SHP77 treated with DMSO at 0.1 percent for 48 hours (cell line): ENCODE results near the gene KCNIP4.

Experiments
- DNase-seq: peaks from one replicate; lab custom pipeline; 2025; lab: John Stamatoyannopoulos, UW

KCNIP4 gene

DNA sequence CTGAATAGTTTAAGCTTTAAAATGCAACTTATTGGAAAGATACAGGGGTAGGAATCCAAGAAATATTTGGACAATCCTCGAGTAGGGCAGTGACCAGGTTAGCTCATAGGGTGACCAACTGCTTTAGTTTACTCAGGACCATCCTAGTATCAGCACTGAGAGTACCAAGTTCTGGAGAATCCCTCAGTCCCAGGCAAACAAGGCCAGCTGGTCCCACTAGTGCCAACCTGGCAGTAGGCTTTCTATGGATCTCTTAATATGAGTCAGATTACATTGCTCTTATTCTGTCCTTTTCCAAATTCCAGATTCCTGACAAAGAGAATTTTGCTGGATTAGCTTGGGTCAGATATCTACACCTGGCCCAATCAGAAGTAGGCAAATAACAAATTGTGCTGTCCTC is 493.7 kb downstream of the KCNIP4 start:
- DNase-seq: no peak

DNA sequence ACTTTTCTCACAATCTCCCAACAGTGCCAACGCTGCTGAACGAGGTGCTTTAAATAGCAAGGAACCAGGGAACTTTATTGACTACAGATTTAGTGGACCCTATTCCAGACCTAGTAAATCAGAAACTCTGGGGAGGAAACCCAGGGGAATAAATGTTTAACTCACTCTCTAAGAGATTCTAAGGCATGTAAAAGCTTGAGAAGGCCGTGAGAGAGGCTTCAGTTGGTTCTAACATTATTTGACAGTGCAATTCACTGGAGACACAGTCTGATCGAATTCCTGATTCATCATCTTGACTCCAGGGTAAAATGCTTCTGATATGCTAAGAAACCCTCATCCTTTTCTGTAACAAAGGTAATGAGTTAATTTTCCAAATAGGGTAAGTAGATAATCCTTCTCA is 494.4 kb downstream of the KCNIP4 start:
- no peak for DNase-seq

DNA sequence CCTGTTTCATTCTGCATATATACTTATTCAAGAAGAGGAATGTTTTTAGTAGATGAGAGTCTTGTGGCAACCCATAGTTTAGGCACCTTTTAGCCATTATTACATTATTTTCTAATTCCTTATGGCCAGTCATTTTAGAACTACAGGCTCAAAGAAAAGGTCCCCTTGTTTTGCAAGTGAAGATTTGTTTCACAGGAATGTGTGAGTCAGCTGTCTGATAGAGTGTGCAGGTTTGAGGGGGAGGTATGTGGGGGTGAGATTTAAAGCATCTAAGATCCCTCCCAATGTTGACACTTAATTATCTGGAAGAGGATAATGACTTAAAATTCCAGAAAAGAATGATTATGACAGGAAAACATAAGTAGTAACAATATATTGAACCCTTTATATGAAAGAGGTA is 495.6 kb downstream of the KCNIP4 start:
- DNase-seq: no peak

DNA sequence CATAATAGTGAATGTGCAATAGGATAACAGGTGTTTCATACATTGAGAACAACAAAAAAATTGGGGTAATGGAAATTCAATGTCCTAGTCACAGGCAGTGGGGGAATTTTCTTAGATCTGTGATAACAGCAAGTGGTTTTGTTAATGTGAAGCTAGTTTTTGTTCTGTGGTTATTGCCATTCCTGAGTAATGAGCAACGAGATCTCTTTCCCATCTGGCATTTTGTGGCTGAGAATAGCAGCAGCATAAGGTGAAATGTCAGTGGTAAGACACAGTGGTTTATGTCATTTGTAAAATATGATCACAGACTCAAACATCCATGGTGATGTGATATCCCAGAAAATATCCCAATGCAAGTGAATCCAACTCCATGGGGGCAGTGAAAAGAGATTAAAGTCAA is 497.5 kb downstream of the KCNIP4 start:
- DNase-seq: no peak

DNA sequence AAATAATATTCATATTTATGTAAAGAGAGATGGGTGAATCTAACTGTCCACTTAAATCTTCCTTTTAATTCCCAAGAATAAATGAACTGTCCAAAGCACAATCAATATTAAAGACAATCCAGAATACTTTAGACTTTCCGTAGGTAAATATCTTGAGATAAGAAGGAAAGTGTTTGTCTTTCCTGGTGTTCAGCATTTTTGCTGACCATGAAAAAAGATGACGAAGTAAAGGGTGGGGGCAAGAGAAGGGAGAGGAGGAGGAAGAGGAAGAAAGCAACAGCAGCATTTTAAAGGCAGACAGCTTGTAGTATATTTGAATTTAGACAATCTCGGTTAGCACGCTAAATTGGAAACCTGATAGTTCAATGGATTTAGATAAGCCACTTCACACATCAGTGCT is 498.2 kb downstream of the KCNIP4 start:
- DNase-seq: no peak

DNA sequence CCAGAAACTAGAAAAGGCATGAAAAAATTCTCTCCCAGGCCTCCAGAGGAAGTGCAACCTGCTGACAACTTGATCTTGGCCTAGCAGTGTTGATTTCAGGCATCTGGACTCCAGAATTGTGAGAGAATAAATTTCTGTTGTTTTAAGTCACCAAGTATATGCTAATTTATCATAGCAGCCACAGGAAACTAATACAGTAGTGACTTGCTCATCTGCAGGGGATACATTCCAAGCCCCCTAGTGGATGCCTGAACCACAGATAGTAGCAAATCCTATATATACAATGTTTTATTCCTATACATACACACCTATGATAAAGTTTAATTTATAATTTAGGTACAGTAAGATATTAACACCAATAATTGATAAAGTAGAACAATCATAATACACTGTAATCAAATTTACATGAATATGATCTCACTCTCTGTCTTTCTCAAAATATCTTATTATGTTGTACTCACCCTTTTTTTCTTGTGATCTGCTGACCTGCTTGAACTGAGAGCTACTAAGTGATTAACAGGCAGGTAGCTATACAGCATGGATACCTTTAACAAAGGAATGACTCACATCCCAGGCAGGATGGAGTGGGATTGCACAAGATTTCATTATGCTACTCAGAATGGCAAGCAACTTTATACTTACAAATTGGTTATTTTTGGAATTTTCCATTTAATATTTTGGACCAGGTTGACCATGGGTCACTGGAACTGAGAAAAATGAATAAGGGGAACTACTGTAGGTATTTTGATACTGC is 501.1 kb downstream of the KCNIP4 start:
- DNase-seq: no peak

DNA sequence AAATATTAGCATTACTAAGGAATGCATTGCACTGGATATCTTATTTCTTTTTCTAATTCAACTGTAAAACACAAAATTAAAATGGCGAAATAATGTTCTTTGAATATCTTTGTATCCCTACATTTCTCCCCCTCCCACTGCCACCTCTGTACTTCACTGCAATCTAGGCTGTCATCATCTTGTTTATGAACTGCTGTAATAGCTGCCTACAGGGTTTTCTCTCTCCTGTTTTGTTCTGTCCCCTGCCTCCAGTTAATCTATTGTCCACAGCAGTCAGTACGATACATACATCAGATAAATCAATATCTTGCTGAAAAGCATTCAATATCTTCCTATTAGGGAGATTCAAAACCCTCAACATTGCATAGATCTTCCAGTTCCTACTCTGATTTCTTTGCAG is 528.4 kb downstream of the KCNIP4 start:
- no peak for DNase-seq

DNA sequence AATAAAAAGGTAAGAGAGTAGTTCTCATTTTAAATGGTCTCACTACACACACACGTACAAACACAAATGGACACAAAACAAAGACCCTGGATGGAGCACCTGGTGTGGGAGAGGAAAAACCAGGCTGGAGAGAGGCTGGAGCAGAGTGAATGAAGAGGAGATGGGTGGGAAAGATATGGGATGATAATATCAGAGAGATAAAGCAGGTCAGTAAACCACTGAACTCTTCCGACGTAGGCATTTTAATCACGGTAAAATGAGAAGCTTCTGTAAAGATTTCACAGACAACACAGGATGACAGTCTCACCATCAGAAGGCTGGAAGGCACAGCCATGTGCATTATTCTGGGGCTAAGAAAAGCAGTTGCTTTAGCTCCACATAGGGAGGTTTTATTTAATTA is 532.8 kb downstream of the KCNIP4 start:
- DNase-seq: no peak

DNA sequence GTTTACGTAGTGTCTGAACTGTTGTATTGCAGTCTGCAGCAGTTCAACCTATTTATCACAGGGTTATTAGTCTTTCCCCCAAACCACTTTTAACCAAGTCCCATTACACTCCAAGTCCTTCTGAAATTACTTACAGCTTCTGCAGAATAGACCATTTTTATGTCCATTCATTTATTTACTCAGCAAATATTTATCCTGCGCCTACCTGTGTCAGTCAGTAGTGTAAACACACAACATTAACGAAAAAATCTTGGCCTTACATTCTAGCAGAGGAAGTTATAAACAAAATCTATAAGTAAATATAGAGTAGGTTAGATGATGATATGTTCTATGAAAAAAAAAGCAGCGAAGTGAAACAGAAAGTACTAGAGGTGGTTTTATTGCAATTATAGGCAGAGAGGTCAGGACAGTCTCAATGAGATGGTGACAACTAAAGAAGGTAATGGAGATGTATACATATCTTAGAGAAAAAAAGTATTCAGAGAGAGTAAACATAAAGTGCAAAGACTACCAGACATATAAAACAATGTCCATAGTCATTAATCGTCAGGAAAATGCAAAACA is 534.7 kb downstream of the KCNIP4 start:
- DNase-seq: no peak

DNA sequence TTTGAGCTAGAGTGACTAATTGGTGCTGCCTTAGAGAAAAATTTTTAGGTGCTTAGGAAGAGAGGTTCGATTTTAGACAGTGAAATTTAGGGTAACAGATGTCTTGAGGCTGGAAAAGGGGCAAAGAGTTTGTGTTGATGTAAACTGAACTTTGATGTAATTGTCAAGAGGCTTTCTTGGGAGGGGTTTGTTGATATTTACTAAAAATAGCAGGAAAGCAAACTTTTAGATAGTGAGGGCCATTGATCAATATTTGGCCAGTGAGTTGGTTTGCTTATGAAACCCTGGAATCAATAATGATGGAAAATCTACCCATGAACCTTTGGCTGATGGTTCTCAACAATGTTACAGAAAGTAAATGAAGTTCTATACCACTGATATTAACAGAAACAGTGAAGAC is 537.5 kb downstream of the KCNIP4 start:
- DNase-seq: no peak

DNA sequence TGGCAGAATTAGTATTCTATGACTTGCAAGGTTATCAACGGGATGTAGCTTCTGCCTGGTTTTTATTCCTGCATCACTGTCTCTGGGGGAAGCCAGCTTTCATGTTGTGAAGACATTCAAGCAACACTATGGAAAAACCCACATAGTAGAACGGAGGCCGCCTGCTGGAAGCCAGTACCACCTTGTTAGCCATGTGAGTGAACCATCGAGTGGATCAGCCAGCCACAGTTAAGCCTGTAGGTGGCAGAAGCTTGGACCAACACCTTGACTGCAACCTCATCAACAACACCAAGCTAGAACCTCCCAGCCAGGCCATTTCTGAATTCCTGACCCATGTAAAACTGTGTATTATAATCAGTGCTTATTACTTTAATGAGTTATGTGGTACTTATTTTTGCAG is 538.2 kb downstream of the KCNIP4 start:
- DNase-seq: no peak

DNA sequence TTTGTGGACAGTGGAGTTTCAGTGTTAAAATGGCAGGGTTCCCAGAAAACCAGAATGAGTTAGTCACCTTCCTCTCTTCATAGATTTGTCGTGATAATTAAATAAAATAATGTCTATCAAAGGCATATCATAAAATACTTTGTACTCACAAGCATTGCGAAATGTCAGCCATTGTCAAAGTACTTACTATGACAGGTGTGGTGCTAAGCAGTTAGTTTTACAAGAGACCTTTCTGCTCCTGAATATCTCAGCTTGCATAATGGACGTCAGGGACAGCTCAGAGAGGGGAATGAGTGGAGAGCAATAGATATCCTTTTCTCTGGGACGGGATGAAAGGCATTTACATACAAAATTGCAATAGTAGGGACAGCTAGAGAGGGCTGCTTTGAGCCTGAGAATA is 560.9 kb downstream of the KCNIP4 start:
- DNase-seq: no peak

DNA sequence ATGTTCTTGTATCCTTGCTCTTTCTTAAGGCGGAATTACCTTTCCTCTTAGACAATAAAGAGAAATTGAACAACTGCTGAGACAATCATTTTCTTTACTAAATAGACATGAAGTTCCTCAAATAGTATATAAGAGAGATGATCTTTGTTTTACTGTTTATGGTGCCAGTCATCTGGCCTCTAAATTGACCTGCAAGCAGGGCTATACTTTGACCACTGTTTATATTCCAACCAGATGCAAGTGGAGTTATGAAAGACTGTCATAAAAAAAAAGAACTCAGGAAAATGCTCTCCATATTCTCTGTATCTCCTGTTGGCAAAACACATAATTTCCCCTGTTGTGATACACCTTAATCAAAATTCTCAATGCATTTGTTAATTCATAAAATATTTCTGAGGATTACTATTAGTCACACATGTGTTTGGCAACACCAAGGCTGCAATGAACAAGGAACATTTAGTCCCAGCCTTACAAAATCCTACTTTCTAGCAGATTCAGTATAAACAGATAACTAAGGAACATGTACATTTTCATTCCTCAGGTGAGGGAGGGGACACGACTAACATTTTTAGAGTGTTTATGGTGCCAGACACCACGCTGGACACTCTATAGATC is 562.3 kb downstream of the KCNIP4 start:
- no peak for DNase-seq

DNA sequence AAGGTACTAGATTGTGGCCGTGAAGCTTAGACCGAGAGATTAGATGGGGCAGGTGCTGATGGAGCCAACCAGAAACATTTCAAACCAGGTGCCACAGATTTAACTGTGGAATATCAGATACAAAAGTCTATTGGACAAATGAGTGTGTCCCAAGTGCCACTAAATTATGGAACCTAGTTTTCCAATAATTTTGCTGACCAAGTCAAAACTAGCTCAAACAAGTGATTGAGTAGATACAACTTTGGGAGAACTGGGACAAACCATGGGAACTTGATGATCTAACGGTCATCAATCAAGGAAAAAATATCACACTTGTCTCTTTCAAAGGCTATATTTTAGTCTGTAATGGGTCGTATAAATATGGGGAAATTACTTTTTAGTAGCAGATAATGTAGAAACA is 562.9 kb downstream of the KCNIP4 start:
- DNase-seq: no peak

DNA sequence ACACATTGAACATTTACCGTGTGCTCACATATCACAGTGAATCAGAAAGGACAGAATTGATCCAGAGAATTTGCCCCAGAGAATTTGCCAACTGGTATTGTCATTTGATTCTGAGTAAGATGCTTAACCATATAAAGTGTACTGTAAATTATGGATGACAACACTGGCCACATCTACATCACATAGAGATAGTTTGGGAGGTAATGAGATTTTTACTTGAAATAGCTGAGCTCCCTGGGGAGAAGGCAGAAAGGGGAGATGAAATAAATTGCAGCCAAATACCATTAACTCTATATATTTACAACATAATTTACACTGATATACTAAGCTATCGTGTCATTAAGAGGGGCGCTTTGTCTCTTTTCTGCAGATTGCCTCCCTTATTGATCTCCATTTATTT is 564.0 kb downstream of the KCNIP4 start:
- no peak for DNase-seq

DNA sequence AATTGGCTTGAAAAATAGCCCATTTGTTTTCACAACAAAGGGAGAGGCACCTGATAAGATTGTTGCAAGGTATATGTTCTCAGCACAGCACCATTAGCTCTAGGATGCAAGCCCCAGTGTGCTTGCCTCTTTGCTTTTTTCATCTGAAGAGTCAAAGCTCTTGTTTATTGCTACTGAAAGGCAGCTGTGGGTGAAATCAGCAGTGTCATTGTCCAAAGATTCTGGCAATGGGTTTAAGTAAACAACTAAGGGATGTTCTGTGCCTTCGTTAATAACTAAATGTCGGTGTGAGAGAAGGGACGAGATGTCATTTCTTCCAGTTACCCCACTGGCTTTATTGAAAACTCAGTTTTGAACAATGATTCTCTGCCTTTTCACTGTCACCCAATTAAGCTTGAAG is 567.7 kb downstream of the KCNIP4 start:
- no peak for DNase-seq

DNA sequence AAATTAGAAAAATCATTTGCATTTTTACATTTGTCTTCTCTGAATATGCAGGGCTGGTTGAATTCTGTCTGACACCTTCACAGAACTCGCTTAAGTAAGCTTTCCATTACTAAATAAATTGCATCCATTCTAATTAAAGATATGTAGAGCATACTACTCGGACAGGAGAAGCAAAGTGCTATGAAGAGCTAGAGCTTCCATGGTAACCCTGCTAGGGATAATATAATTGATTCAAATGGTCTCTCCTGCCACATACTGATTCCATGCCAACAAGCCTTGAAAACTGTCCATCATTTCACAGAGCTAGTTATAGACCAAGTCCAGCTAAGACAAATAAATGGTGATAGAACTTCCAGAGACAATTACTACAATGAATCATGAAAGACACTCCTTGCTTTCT is 571.5 kb downstream of the KCNIP4 start:
- DNase-seq: no peak

DNA sequence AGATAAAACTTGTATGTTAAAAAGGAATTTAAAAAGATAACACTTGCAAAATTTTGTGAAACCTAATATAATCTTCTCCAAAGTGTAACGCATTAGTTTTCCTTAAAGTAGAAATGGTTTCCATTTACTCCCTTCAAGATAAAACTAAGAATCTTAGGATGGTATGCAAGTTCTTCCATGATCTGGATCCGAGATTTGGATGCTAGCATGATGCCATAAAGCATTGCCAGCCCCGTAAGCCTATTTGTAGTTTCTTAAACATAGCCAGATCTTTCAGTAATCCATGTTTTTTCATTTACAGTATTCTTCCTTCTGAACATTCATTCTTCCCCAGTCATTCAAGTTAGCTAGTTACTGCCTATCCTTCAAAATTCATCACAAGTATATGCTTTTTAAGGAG is 572.4 kb downstream of the KCNIP4 start:
- no peak for DNase-seq

DNA sequence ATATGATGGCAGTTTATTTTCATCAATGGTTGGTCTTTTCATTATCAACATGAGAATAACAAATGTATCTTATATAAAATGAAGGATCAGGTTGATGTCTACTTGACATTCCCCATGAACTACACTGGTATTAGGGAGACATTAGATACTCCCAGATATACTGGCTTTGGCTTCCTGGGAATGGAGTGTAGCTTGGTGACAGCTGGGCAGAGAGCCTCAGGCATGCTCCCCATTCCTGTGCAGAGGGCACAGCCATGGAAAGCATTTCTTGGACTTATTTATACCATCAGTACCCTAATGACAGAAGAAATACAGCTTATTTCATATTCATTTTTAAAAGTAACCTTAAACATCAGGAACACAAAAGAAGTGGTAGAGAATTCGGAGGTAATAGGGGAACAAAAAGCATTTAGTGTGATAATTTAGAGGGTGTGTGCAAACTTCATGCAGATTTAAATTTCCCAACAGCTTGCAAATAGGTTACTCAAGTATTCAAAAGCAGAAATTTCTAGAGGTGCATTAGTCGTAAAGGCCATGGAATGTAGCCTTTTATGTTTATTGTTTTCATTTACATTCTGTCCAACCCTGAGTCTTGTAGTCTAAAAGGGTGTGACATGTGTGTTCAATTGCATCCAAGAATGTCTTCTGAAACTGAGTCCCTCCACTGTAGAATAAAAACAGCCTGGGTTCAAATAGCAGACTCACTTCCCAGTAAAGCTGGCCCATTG is 573.8 kb downstream of the KCNIP4 start:
- no peak for DNase-seq

DNA sequence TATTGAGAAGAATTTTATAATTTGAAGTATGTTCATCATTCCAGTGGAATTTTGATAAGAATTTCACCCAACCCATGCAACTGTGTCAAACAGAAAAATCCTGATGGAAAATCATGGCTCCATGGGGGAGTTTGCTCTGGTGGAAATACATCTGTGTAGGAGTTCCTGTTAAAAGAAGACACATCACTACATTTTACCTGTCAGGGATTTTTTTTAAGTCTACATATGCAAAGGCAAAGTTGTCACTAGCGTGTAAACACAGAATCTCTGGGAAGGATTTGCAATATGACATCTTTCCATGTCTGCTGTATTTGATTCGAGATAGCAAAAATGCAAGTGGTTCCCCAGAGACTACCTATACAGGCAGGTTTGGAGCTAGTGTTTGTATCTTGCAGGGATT is 581.0 kb downstream of the KCNIP4 start:
- DNase-seq: no peak

DNA sequence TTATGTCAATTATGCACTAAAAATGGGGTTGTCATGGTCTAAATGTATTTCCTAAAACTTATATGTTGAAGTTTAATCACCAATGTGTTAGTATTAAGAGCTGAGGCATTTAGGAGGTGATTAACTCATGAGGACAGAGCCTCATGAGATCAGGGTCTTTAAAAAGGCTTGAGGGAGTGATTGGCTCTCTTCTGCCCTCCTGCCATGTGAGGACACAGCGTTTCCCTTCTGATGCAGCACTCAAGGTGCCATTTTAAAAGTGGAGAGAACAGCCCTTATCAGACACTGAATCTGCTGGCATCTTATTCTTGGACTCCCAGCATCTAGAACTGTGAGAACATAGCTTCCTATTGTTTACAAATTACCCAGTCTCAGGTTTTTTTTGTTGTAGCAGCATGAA is 581.7 kb downstream of the KCNIP4 start:
- no peak for DNase-seq

DNA sequence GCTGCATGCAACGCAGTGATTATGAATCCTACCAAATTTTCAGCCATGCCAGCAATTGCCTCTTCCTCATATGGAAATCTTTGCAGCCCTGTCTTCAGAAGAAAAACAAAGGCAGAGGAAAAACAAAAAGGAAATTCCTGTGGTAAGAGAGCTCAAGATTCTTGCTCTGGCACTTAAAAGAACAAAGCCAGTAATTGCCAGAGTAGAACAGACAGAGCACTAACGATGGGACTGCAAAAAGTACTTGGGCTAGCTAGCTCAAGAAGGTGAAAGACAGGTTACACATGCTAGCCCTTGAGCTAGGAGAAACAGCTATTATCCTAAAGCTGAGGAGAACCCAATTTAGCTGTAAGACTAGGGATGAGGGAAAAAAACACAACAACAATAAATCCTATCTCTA is 582.3 kb downstream of the KCNIP4 start:
- no peak for DNase-seq

DNA sequence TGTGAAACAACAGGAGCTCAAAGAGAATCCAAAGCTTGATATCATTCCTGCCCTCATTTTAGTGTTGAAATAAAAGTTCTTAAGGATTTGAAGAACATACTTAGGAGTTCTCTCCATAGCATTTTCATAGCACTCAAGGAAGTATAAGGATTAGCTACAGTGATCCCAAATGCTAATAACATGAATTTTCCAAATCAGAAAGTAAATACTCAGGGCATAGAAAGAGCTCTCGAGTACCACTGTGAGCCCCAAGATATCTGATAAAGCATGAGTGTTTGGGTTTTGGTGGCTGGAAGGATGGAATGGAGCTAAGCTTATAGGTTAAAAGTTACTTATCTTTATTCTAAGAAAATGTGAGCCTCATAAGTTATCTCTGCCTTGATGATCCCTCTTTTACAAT is 584.9 kb downstream of the KCNIP4 start:
- no peak for DNase-seq
